ENCODE data around the gene REC8. TPM values are rescaled to one million over a fixed set of nuclear protein-coding genes. Genes with fewer than 3 reads are reported as not detected.

REC8 gene
- total RNA-seq, 1 experiment from 2014 or later: 58.0 TPM

DNA sequence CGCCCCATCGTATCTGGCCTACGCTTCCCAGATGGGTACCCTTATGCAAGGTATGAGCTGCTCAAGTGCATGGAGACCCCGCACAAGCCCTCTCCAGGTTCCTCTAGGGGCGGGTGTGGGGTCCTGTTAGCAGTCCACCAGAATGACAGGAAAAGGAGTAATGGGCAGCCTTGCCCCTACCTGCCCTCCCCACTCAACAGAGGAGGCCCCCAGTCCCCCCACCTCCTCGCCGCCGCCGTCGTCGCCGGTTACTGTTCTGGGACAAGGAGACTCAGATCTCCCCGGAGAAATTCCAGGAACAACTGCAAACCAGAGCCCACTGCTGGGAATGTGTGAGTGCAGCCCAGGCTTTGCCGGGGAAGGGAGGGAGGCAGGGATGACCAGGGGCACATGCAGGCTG is 6.0 kb downstream of the REC8 start:
- no peak overlapping the region for H2BK5ac ChIP-seq (ENCODE audit: insufficient read length, low read length)
- no peak overlapping the region for H3K23ac ChIP-seq (ENCODE audit: insufficient read length, low read depth, low read length)
- peaks cover 0 to 4% of the 10 kb centered on the region in 2 experiments; a peak in 2 of 4 replicates for H3K4me1 Mint-ChIP-seq
- no peaks in the 10 kb centered on the region for H3K9me3 ChIP-seq (ENCODE audit: control insufficient read depth, low read depth, low read length)
- TF ChIP-seq, protein P1, sequence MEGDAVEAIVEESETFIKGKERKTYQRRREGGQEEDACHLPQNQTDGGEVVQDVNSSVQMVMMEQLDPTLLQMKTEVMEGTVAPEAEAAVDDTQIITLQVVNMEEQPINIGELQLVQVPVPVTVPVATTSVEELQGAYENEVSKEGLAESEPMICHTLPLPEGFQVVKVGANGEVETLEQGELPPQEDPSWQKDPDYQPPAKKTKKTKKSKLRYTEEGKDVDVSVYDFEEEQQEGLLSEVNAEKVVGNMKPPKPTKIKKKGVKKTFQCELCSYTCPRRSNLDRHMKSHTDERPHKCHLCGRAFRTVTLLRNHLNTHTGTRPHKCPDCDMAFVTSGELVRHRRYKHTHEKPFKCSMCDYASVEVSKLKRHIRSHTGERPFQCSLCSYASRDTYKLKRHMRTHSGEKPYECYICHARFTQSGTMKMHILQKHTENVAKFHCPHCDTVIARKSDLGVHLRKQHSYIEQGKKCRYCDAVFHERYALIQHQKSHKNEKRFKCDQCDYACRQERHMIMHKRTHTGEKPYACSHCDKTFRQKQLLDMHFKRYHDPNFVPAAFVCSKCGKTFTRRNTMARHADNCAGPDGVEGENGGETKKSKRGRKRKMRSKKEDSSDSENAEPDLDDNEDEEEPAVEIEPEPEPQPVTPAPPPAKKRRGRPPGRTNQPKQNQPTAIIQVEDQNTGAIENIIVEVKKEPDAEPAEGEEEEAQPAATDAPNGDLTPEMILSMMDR (conservative IDR thresholded peaks at IDR 0.05): no peak
- no peaks in the 10 kb centered on the region; the same call in 1 of the 2 replicates for H3K27me3 Mint-ChIP-seq (ENCODE audit: low read depth)
- H4K91ac ChIP-seq (ENCODE audit: insufficient read length, low read depth, low read length): no peak overlapping the region
- H3K9me3 Mint-ChIP-seq: no peaks in the 10 kb centered on the region
- no peak overlapping the region for H2BK120ac ChIP-seq (ENCODE audit: low read depth, low read length, poor library complexity, severe bottlenecking)
- H3K79me2 ChIP-seq (ENCODE audit: insufficient read depth, low read length): no peaks in the 10 kb centered on the region
- no peak overlapping the region for H3K14ac ChIP-seq (ENCODE audit: insufficient read depth, low read length)
- H3K79me1 ChIP-seq (ENCODE audit: insufficient read depth, low read depth, low read length, poor library complexity, severe bottlenecking): no peaks in the 10 kb centered on the region
- no peaks in the 10 kb centered on the region for H3K4me1 ChIP-seq (ENCODE audit: insufficient read depth, low read length)
- no peak overlapping the region for H4K8ac ChIP-seq (replicated peaks; ENCODE audit: insufficient read length, low read depth, low read length)
- no peak overlapping the region for H2AK5ac ChIP-seq (ENCODE audit: insufficient read length, low read length)
- no peaks in the 10 kb centered on the region for H3K23me2 ChIP-seq (ENCODE audit: insufficient read length, low read depth, low read length, poor library complexity, severe bottlenecking)
- no peak for DNase-seq
- no peak overlapping the region for H3K27ac ChIP-seq (ENCODE audit: insufficient read length, low read depth, low read length)
- WGBS (ENCODE audit: extremely low coverage, insufficient read length, low lambda C conversion rate): no CpG with 5 or more reads among the region's 14 CpGs
- peaks cover 31 to 73% (median 59%) of the 10 kb centered on the region in 3 experiments for H3K36me3 Mint-ChIP-seq (ENCODE audit: insufficient read depth in 1 of 3, low read depth in 3 of 3)
- no peak overlapping the region for H3K4ac ChIP-seq (ENCODE audit: low read depth, low read length)
- H3K27ac Mint-ChIP-seq: no peak overlapping the region
- H3K9ac ChIP-seq (ENCODE audit: extremely low read depth, insufficient read length, low read length): no peak overlapping the region
- H2AFZ ChIP-seq (ENCODE audit: low read length): no peak overlapping the region
- no peak overlapping the region for H4K5ac ChIP-seq (ENCODE audit: insufficient read length, low read depth, low read length)
- no peaks in the 10 kb centered on the region for H3K27me3 ChIP-seq (ENCODE audit: insufficient read depth, low read length)
- H3K4me3 Mint-ChIP-seq: no peak overlapping the region
- H3T11ph ChIP-seq (ENCODE audit: low read length): no peak overlapping the region
- no peak overlapping the region for H3K4me2 ChIP-seq (ENCODE audit: insufficient read depth, insufficient read length, low read length)
- no peak overlapping the region for H2BK20ac ChIP-seq (ENCODE audit: low read depth, low read length, poor library complexity, severe bottlenecking)
- H3K18ac ChIP-seq (ENCODE audit: insufficient read length, low read depth, low read length): no peak overlapping the region
- no peak overlapping the region for H3K56ac ChIP-seq (ENCODE audit: insufficient read length, low read depth, low read length)
- no peaks in the 10 kb centered on the region for H4K20me1 ChIP-seq (ENCODE audit: control insufficient read depth, insufficient read depth, insufficient read length)
- no peak overlapping the region for H2BK12ac ChIP-seq (ENCODE audit: insufficient read length, low read depth, low read length)
- no peak overlapping the region for H2BK15ac ChIP-seq (ENCODE audit: low read depth, low read length)
